ENCODE results near the gene SNX20. TPM values are rescaled to one million over a fixed set of nuclear protein-coding genes. Genes with fewer than 3 reads are reported as not detected.

The SNX20 gene
- total and polyA plus RNA-seq, 2 experiments from 2014 or later: not detected

DNA sequence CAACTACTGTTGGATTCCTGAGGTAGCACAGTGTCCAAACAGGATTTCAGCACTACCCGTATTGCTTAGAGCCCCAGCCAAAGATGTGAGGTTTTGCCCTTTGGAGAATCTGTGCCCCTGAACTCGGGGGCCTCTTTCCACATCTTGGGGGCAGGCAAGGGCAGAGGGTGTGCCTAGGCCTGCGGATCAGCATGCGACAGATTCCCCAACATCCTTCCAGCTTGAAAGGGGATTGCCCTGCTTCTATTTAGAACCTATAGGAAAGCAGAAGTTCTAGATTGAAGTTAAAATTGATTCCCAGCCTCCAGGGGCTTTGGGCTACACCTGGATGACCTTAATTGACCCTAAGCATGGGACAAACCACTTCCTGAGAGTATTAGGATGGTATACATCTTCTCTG lies 31.8 kb upstream of the SNX20 start:
- Histone ChIP-seq H3K4me2 (no peak overlapping the region), H3K79me2 (replicated peaks; ENCODE audit: insufficient read depth) (no peaks in the 10 kb centered on the region), H3K9me2 (ENCODE audit: insufficient read depth) (no peaks in the 10 kb centered on the region), H3K4me3 (no peak overlapping the region), H3K36me3 (ENCODE audit: insufficient read depth) (no peaks in the 10 kb centered on the region), H4K20me1 (replicated peaks; ENCODE audit: insufficient read depth) (no peaks in the 10 kb centered on the region), H3K4me1 (ENCODE audit: insufficient read depth) (no peaks in the 10 kb centered on the region), H2AFZ (no peak overlapping the region), H3F3A (replicated peaks; ENCODE audit: low read depth) (no peaks in the 10 kb centered on the region), H3K27me3 (ENCODE audit: insufficient read depth) (no peaks in the 10 kb centered on the region), H3K27ac (ENCODE audit: low read depth) (no peak overlapping the region)
- peaks cover 3% of the 10 kb centered on the region; the same call in 2 of the 3 replicates for H3K4me1 Mint-ChIP-seq
- no peak overlapping the region for H3K4me3 Mint-ChIP-seq
- ATAC-seq: no peak
- no peak overlapping the region for H3K27ac Mint-ChIP-seq
- H3K36me3 Mint-ChIP-seq (ENCODE audit: low read depth): no peaks in the 10 kb centered on the region
- H3K27me3 Mint-ChIP-seq (ENCODE audit: insufficient read depth, low read depth, poor library complexity): peaks cover 10% of the 10 kb centered on the region
- no peak for TF ChIP-seq EZH2phosphoT487 (IDR thresholded peaks at IDR 0.05; ENCODE audit: unreplicated experiment)
- TF ChIP-seq ZNF114 (CRISPR knock-in tag; IDR thresholded peaks at IDR 0.05): no peak
- TF ChIP-seq ETS1 (IDR thresholded peaks at IDR 0.05): no peak
- no peak for TF ChIP-seq JUNB (IDR thresholded peaks at IDR 0.05; ENCODE audit: unreplicated experiment)
- TF ChIP-seq ZNF331 (CRISPR knock-in tag; IDR thresholded peaks at IDR 0.05; ENCODE audit: low read depth): no peak
- no peak for TF ChIP-seq NANOG (IDR thresholded peaks at IDR 0.05; ENCODE audit: borderline replicate concordance)
- TF ChIP-seq CREB1 (CRISPR knock-in tag; IDR thresholded peaks at IDR 0.05; ENCODE audit: low read depth): no peak
- TF ChIP-seq POLR2AphosphoS5 (IDR thresholded peaks at IDR 0.05; ENCODE audit: low read depth): no peak
- no peak for DNase-seq (ENCODE audit: low spot score)
- H3K9me3 Mint-ChIP-seq: no peaks in the 10 kb centered on the region

DNA sequence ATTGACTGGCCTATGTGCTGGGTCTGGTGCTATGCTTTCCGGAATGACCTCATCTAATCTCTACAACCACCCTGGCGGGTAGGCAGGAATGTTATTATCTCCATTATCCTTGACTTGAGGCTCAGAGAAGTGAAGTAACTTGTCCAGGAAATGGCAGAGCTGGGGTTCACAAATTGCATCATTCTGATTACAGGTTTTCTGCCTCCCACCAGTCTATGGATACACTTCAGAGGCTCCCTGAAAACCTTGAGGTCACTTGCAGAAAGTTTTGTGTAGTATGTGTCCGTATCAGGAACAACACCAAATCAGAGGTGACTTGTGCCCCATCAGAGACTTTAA lies 31.4 kb upstream of the SNX20 start:
- no peak overlapping the region for H3K4me3 Mint-ChIP-seq
- no peak for ATAC-seq
- Histone ChIP-seq H3K36me3 (ENCODE audit: insufficient read depth) (no peaks in the 10 kb centered on the region), H3K4me2 (no peak overlapping the region), H3K4me1 (ENCODE audit: insufficient read depth) (no peaks in the 10 kb centered on the region), H3K9me2 (ENCODE audit: insufficient read depth) (no peaks in the 10 kb centered on the region), H3K27me3 (ENCODE audit: insufficient read depth) (no peaks in the 10 kb centered on the region), H3K4me3 (no peak overlapping the region), H3K27ac (ENCODE audit: low read depth) (no peak overlapping the region), H3K79me2 (replicated peaks; ENCODE audit: insufficient read depth) (no peaks in the 10 kb centered on the region), H3F3A (replicated peaks; ENCODE audit: low read depth) (no peaks in the 10 kb centered on the region), H4K20me1 (replicated peaks; ENCODE audit: insufficient read depth) (no peaks in the 10 kb centered on the region), H2AFZ (no peak overlapping the region)
- no peaks in the 10 kb centered on the region for H3K9me3 Mint-ChIP-seq
- no peak for DNase-seq (ENCODE audit: low spot score)
- no peaks in the 10 kb centered on the region for H3K36me3 Mint-ChIP-seq (ENCODE audit: low read depth)
- peaks cover 3% of the 10 kb centered on the region; the same call in 2 of the 3 replicates for H3K4me1 Mint-ChIP-seq
- no peak overlapping the region for H3K27ac Mint-ChIP-seq
- peaks cover 10% of the 10 kb centered on the region for H3K27me3 Mint-ChIP-seq (ENCODE audit: insufficient read depth, low read depth, poor library complexity)
- TF ChIP-seq CREB1 (CRISPR knock-in tag; IDR thresholded peaks at IDR 0.05; ENCODE audit: low read depth) (no peak), ZNF114 (CRISPR knock-in tag; IDR thresholded peaks at IDR 0.05) (no peak), POLR2AphosphoS5 (IDR thresholded peaks at IDR 0.05; ENCODE audit: low read depth) (no peak), ZNF462 (CRISPR knock-in tag; IDR thresholded peaks at IDR 0.05) (no peak), JUNB (IDR thresholded peaks at IDR 0.05; ENCODE audit: unreplicated experiment) (no peak), ETS1 (IDR thresholded peaks at IDR 0.05) (no peak), STAT1 (IDR thresholded peaks at IDR 0.05; ENCODE audit: unreplicated experiment) (no peak), EZH2 (IDR thresholded peaks at IDR 0.05; ENCODE audit: low read depth, unreplicated experiment) (no peak), ZNF331 (CRISPR knock-in tag; IDR thresholded peaks at IDR 0.05; ENCODE audit: low read depth) (no peak), CTCF (conservative IDR thresholded peaks at IDR 0.05; ENCODE audit: low read depth in 2 of 2) (no peak), NANOG (IDR thresholded peaks at IDR 0.05; ENCODE audit: borderline replicate concordance) (no peak)

All from GM23338 (cell line).